ENCODE measurements around the gene WDR45. TPM values are rescaled to one million over a fixed set of nuclear protein-coding genes. Genes with fewer than 3 reads are reported as not detected.

Gene WDR45
- total RNA-seq, 1 experiment from 2014 or later = 80.3 TPM

DNA sequence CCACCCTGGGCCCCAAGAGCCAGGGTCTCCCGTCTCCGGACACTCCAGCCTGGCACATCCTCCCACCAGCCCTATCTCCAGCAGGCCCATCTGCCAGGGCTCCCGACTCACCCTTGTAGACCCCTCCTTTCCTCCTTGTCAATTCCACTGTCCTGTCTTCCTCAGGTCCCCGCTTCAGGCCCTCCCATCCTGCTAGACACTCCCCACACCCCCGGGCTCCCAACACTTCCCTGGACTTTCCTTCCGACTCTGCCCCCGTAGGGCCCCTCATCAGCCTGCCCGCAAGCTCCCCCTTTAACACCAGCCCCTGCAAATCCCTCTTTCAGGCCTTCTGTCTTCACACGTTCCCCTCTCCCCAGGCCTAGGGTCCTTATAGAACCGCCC is 7.0 kb downstream of the WDR45 start:
- Histone ChIP-seq H3K27ac (ENCODE audit: low read length) (no peak overlapping the region), H3K9me3 (ENCODE audit: low read length) (no peaks in the 10 kb centered on the region), H2AFZ (ENCODE audit: low read length) (no peak overlapping the region), H3K9ac (ENCODE audit: low read length) (no peak overlapping the region), H3K4me2 (ENCODE audit: low read depth, low read length, poor library complexity, severe bottlenecking) (no peak overlapping the region), H3K4me1 (ENCODE audit: low read length) (no peaks in the 10 kb centered on the region), H3K9me2 (replicated peaks; ENCODE audit: insufficient read depth, low read length) (no peaks in the 10 kb centered on the region), H3K4me3 (ENCODE audit: low read length) (no peak overlapping the region), H3K79me2 (ENCODE audit: low read length) (no peaks in the 10 kb centered on the region), H4K20me1 (ENCODE audit: insufficient read depth, low read depth, low read length) (no peaks in the 10 kb centered on the region), H3K27me3 (ENCODE audit: low read length) (no peaks in the 10 kb centered on the region), H3K36me3 (ENCODE audit: insufficient read depth, low read length) (no peaks in the 10 kb centered on the region)
- no peak for DNase-seq

- no peaks in the 10 kb centered on the region for H3K9me3 ChIP-seq (ENCODE audit: low read length)
- no peak for DNase-seq
- no peaks in the 10 kb centered on the region for H4K20me1 ChIP-seq (ENCODE audit: insufficient read depth, low read depth, low read length)
- H3K9me2 ChIP-seq (replicated peaks; ENCODE audit: insufficient read depth, low read length) = no peaks in the 10 kb centered on the region
- no peak overlapping the region for H3K4me3 ChIP-seq (ENCODE audit: low read length)
- H3K36me3 ChIP-seq (ENCODE audit: insufficient read depth, low read length) = no peaks in the 10 kb centered on the region
- H3K27me3 ChIP-seq (ENCODE audit: low read length) = no peaks in the 10 kb centered on the region
- H3K27ac ChIP-seq (ENCODE audit: low read length) = no peak overlapping the region
- no peak overlapping the region for H2AFZ ChIP-seq (ENCODE audit: low read length)
- no peaks in the 10 kb centered on the region for H3K4me1 ChIP-seq (ENCODE audit: low read length)
- no peak overlapping the region for H3K4me2 ChIP-seq (ENCODE audit: low read depth, low read length, poor library complexity, severe bottlenecking)
- no peaks in the 10 kb centered on the region for H3K79me2 ChIP-seq (ENCODE audit: low read length)
- H3K9ac ChIP-seq (ENCODE audit: low read length) = no peak overlapping the region
Measured at GRCh38 chrX:49071877-49072711, 7.6 kb downstream of the WDR45 start.

- Histone ChIP-seq H2AFZ (ENCODE audit: low read length) (no peak overlapping the region), H3K36me3 (ENCODE audit: insufficient read depth, low read length) (no peaks in the 10 kb centered on the region), H3K79me2 (ENCODE audit: low read length) (no peaks in the 10 kb centered on the region), H3K27me3 (ENCODE audit: low read length) (no peaks in the 10 kb centered on the region), H3K4me3 (ENCODE audit: low read length) (no peak overlapping the region), H3K27ac (ENCODE audit: low read length) (no peak overlapping the region), H3K9me2 (replicated peaks; ENCODE audit: insufficient read depth, low read length) (no peaks in the 10 kb centered on the region), H3K9ac (ENCODE audit: low read length) (no peak overlapping the region), H4K20me1 (ENCODE audit: insufficient read depth, low read depth, low read length) (no peaks in the 10 kb centered on the region), H3K9me3 (ENCODE audit: low read length) (no peaks in the 10 kb centered on the region), H3K4me1 (ENCODE audit: low read length) (no peaks in the 10 kb centered on the region), H3K4me2 (ENCODE audit: low read depth, low read length, poor library complexity, severe bottlenecking) (no peak overlapping the region)
- DNase-seq = no peak
Measured at GRCh38 chrX:49070988-49071387, 8.7 kb downstream of the WDR45 start.

DNA sequence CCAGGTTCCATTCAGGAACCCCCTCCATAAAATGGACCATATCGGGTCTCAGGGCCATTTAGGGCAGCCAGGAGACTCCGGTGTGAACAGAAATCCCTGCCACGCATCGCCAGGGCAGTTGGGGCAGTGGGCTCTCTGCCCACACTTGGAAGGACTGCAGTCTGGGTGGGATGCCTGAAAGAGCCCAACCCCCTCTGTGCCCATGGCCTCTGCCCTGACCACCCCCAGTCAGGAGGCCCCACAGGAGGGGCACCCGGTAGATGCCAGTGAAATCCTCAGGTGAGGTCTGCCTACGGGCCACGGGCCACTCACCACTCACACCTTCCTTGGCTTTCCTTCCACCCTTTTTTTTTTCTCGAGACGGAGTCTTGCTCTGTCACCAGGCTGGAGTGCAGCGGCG is 10.6 kb downstream of the WDR45 start:
- Histone ChIP-seq H3K9me2 (replicated peaks; ENCODE audit: insufficient read depth, low read length) (no peaks in the 10 kb centered on the region), H3K4me2 (ENCODE audit: low read depth, low read length, poor library complexity, severe bottlenecking) (no peak overlapping the region), H3K79me2 (ENCODE audit: low read length) (no peaks in the 10 kb centered on the region), H3K27ac (ENCODE audit: low read length) (no peak overlapping the region), H3K9ac (ENCODE audit: low read length) (no peak overlapping the region), H3K9me3 (ENCODE audit: low read length) (no peaks in the 10 kb centered on the region), H3K4me1 (ENCODE audit: low read length) (no peaks in the 10 kb centered on the region), H3K27me3 (ENCODE audit: low read length) (no peaks in the 10 kb centered on the region), H3K4me3 (ENCODE audit: low read length) (no peak overlapping the region), H2AFZ (ENCODE audit: low read length) (no peak overlapping the region), H3K36me3 (ENCODE audit: insufficient read depth, low read length) (no peaks in the 10 kb centered on the region), H4K20me1 (ENCODE audit: insufficient read depth, low read depth, low read length) (no peaks in the 10 kb centered on the region)
- no peak for DNase-seq

DNA sequence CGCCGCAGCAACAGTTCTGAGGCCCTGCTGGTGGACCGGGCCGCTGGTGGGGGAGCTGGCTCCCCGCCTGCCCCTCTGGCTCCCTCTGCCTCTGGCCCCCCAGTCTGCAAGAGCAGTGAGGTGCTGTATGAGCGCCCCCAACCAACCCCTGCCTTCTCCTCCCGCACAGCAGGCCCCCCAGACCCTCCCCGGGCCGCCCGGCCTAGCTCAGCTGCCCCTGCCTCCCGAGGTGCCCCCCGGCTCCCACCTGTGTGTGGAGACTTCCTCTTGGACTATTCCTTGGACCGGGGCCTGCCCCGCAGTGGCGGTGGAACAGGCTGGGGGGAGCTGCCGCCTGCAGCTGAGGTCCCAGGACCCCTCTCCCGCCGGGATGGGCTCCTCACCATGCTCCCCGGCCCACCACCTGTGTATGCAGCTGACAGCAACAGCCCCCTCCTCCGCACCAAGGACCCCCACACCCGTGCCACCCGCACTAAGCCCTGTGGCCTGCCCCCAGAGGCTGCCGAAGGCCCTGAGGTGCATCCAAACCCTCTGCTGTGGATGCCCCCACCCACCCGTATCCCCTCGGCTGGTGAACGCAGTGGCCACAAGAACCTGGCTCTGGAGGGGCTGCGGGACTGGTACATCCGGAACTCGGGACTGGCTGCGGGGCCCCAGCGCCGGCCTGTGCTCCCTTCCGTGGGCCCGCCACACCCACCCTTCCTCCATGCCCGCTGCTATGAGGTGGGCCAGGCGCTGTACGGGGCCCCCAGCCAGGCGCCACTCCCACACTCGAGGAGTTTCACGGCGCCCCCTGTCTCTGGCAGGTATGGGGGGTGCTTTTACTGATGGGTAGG is 12.2 kb downstream of the WDR45 start:
- H3K4me3 ChIP-seq (ENCODE audit: low read length) = no peak overlapping the region
- DNase-seq = no peak
- H3K27ac ChIP-seq (ENCODE audit: low read length) = no peak overlapping the region
- H3K36me3 ChIP-seq (ENCODE audit: insufficient read depth, low read length) = no peaks in the 10 kb centered on the region
- no peaks in the 10 kb centered on the region for H3K9me3 ChIP-seq (ENCODE audit: low read length)
- H3K27me3 ChIP-seq (ENCODE audit: low read length) = no peaks in the 10 kb centered on the region
- H2AFZ ChIP-seq (ENCODE audit: low read length) = no peak overlapping the region
- no peak overlapping the region for H3K4me2 ChIP-seq (ENCODE audit: low read depth, low read length, poor library complexity, severe bottlenecking)
- H3K79me2 ChIP-seq (ENCODE audit: low read length) = no peaks in the 10 kb centered on the region
- H3K4me1 ChIP-seq (ENCODE audit: low read length) = no peaks in the 10 kb centered on the region
- H3K9ac ChIP-seq (ENCODE audit: low read length) = no peak overlapping the region
- H4K20me1 ChIP-seq (ENCODE audit: insufficient read depth, low read depth, low read length) = no peaks in the 10 kb centered on the region
- no peaks in the 10 kb centered on the region for H3K9me2 ChIP-seq (replicated peaks; ENCODE audit: insufficient read depth, low read length)

DNA sequence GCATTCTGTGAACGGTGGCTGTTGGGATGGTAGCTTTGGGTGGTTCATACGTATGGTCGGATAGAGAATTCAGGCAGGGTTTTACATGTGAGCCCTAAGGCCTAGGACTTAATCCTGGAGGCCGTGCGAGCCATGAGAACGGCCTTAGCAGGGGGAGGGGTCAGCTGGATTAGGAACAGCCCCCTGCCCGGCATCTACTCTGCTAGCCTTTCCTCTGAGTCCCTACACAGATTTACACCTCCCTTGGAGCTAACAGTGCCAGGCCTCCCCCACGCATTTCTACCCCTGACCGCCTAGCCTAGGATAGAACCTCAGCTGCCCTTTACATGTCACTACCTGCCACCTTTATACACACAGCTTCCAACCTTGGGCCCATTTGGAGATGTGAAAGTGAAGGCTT is 13.0 kb downstream of the WDR45 start:
- Histone ChIP-seq H3K9ac (ENCODE audit: low read length) (no peak overlapping the region), H3K4me1 (ENCODE audit: low read length) (no peaks in the 10 kb centered on the region), H3K4me3 (ENCODE audit: low read length) (no peak overlapping the region), H3K4me2 (ENCODE audit: low read depth, low read length, poor library complexity, severe bottlenecking) (no peak overlapping the region), H3K27ac (ENCODE audit: low read length) (no peak overlapping the region), H2AFZ (ENCODE audit: low read length) (no peak overlapping the region), H4K20me1 (ENCODE audit: insufficient read depth, low read depth, low read length) (no peaks in the 10 kb centered on the region), H3K36me3 (ENCODE audit: insufficient read depth, low read length) (no peaks in the 10 kb centered on the region), H3K9me2 (replicated peaks; ENCODE audit: insufficient read depth, low read length) (no peaks in the 10 kb centered on the region), H3K9me3 (ENCODE audit: low read length) (no peaks in the 10 kb centered on the region), H3K27me3 (ENCODE audit: low read length) (no peaks in the 10 kb centered on the region), H3K79me2 (ENCODE audit: low read length) (no peaks in the 10 kb centered on the region)
- DNase-seq = no peak

GRCh38 chrX:49066278-49066677 is 13.4 kb downstream of the WDR45 start:
- no peak for DNase-seq
- no peaks in the 10 kb centered on the region for H3K9me2 ChIP-seq (replicated peaks; ENCODE audit: insufficient read depth, low read length)
- no peak overlapping the region for H3K4me3 ChIP-seq (ENCODE audit: low read length)
- no peaks in the 10 kb centered on the region for H3K4me1 ChIP-seq (ENCODE audit: low read length)
- no peaks in the 10 kb centered on the region for H3K27me3 ChIP-seq (ENCODE audit: low read length)
- H3K27ac ChIP-seq (ENCODE audit: low read length) = no peak overlapping the region
- no peak overlapping the region for H3K9ac ChIP-seq (ENCODE audit: low read length)
- H3K4me2 ChIP-seq (ENCODE audit: low read depth, low read length, poor library complexity, severe bottlenecking) = no peak overlapping the region
- no peak overlapping the region for H2AFZ ChIP-seq (ENCODE audit: low read length)
- H3K36me3 ChIP-seq (ENCODE audit: insufficient read depth, low read length) = no peaks in the 10 kb centered on the region
- no peaks in the 10 kb centered on the region for H4K20me1 ChIP-seq (ENCODE audit: insufficient read depth, low read depth, low read length)
- no peaks in the 10 kb centered on the region for H3K9me3 ChIP-seq (ENCODE audit: low read length)
- H3K79me2 ChIP-seq (ENCODE audit: low read length) = no peaks in the 10 kb centered on the region

DNA sequence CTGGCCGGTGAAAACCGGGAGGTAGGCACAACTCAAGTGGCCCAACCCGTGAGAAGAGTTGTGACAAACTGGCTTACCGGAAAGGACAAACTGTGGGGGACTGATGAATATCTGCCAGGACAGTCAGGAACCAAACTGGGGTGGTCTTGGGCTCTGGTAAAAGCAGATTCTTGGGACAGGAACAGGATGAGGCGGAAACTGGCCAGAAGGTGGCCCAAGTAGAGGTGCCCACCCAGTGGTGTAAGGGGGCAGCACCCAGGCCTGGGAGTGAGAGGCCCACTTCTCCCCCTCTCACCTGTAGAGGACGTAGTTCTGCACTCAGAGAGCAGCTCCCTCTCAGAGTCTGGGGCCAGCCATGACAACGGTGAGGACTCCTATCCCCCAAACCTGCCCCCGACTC is 15.0 kb downstream of the WDR45 start:
- Histone ChIP-seq H3K4me2 (ENCODE audit: low read depth, low read length, poor library complexity, severe bottlenecking) (no peak overlapping the region), H3K9me3 (ENCODE audit: low read length) (no peaks in the 10 kb centered on the region)

More for the DNA sequence above, 15.0 kb downstream of the WDR45 start:
- DNase-seq = no peak
- no peaks in the 10 kb centered on the region for H3K4me1 ChIP-seq (ENCODE audit: low read length)
- no peak overlapping the region for H2AFZ ChIP-seq (ENCODE audit: low read length)
- H4K20me1 ChIP-seq (ENCODE audit: insufficient read depth, low read depth, low read length) = no peaks in the 10 kb centered on the region
- H3K9me2 ChIP-seq (replicated peaks; ENCODE audit: insufficient read depth, low read length) = no peaks in the 10 kb centered on the region
- H3K9ac ChIP-seq (ENCODE audit: low read length) = no peak overlapping the region
- no peaks in the 10 kb centered on the region for H3K36me3 ChIP-seq (ENCODE audit: insufficient read depth, low read length)
- H3K79me2 ChIP-seq (ENCODE audit: low read length) = no peaks in the 10 kb centered on the region
- no peak overlapping the region for H3K4me3 ChIP-seq (ENCODE audit: low read length)
- no peaks in the 10 kb centered on the region for H3K27me3 ChIP-seq (ENCODE audit: low read length)
- no peak overlapping the region for H3K27ac ChIP-seq (ENCODE audit: low read length)
